Upper lobe of left lung (tissue), 4 donors: ENCODE data around the gene KIF3B.

Experiments used
- CTCF ChIP-seq, 6 experiments: fragments of 450-650 bp in 4 of 6; fragments of 200-600 bp in 2 of 6; sonication (generic) in 2 of 6; IDR thresholded peaks; one replicate each; pipeline ENCODE4 v1.5.1; 2016 to 2019; ENCODE audit warnings: antibody characterized with exemption in 6 of 6
- EP300 ChIP-seq, 4 donors: sonication (generic); formaldehyde crosslinking; IDR thresholded peaks; one replicate each; pipeline ENCODE4 v1.5.1; 2017; ENCODE audit warnings: antibody characterized with exemption in 4 of 4, control low read depth in 2 of 4
- POLR2A ChIP-seq, 4 donors: fragments of 450-650 bp; IDR thresholded peaks; one replicate each; pipeline ENCODE4 v1.5.1; 2016 to 2017; ENCODE audit warnings: antibody characterized with exemption in 4 of 4, mild to moderate bottlenecking in 2 of 4

DNA sequence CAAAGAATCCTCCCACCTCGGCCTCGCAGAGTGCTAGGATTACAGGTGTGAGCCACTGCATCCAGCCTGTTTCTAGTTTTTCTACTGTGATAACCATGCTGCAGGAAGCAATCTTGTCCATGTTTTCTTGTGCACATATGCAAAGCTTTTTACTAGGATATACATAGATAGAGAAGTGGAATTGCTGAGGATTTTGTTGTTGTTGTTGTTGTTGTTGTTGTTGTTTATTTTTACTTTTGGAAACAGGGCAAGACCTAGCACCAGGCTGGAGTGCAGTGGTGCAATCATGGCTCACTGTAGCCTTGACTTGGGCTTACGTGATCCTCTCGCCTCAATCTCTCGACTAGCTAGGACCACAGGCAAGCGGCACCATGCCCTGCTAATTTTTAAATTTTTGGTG lies 23.2 kb downstream of the KIF3B start:
- TF ChIP-seq CTCF (IDR thresholded peaks at IDR 0.05): no peak
- TF ChIP-seq POLR2A (IDR thresholded peaks at IDR 0.05): no peak
- TF ChIP-seq EP300 (IDR thresholded peaks at IDR 0.05): no peak
